SU-DHL-6 (cell line): ENCODE results near the gene LRIG1.

Source experiments
- H2AFZ ChIP-seq: fragments of 200-600 bp; sonication (generic); 2 replicates; pipeline ENCODE4 v1.6.1; 2014; ENCODE audit warnings: low read depth, mild to moderate bottlenecking, moderate library complexity, mixed read lengths, antibody characterized with exemption, low read length; ENCODE audit not compliant: severe bottlenecking
- H3F3A ChIP-seq: fragments of 200-600 bp; shearing (Covaris generic); 2 replicates; pipeline ENCODE4 v1.6.0; 2016; ENCODE audit warnings: antibody characterized with exemption, mild to moderate bottlenecking; ENCODE audit not compliant: insufficient read depth
- H3K27ac ChIP-seq: fragments of 200-600 bp; sonication (generic); 2 replicates; pipeline ENCODE4 v1.5.1; 2016; ENCODE audit warnings: low read depth, mild to moderate bottlenecking, low read length, moderate library complexity, mixed read lengths
- H3K27me3 ChIP-seq: fragments of 200-600 bp; sonication (generic), shearing (Covaris generic); 2 replicates; pipeline ENCODE4 v1.6.0; 2014; ENCODE audit warnings: mild to moderate bottlenecking, low read length
- H3K36me3 ChIP-seq: fragments of 200-600 bp; sonication (generic); 2 replicates; pipeline ENCODE4 v1.6.1; 2014; ENCODE audit warnings: mild to moderate bottlenecking, low read length, mixed read lengths
- H3K4me2 ChIP-seq: fragments of 300-600, 200-600 bp; shearing (Covaris generic), sonication (generic); 2 replicates; pipeline ENCODE4 v1.6.0; 2014; ENCODE audit warnings: low read length, low read depth, mild to moderate bottlenecking; ENCODE audit not compliant: poor library complexity, severe bottlenecking
- H3K4me3 ChIP-seq: fragments of 200-600 bp; sonication (generic); 2 replicates; pipeline ENCODE4 v1.5.1; 2014; ENCODE audit warnings: antibody characterized with exemption, low read length, mild to moderate bottlenecking, mixed read lengths; ENCODE audit not compliant: insufficient read depth, poor library complexity, severe bottlenecking
- H3K79me2 ChIP-seq: fragments of 200-600 bp; sonication (generic); 2 replicates; pipeline ENCODE4 v1.6.1; 2014; ENCODE audit warnings: mild to moderate bottlenecking, low read length, moderate library complexity; ENCODE audit not compliant: insufficient read depth
- H3K9ac ChIP-seq: fragments of 200-600 bp; sonication (generic); 2 replicates; pipeline ENCODE4 v1.7.0; 2014; ENCODE audit warnings: mild to moderate bottlenecking, low read length
- H3K9me2 ChIP-seq: fragments of 200-600 bp; sonication (generic); replicated peaks from 2 replicates; pipeline ENCODE4 v1.6.1; 2014; ENCODE audit warnings: low read length; ENCODE audit not compliant: insufficient read depth
- H3K9me3 ChIP-seq: fragments of 200-600 bp; sonication (generic); 2 replicates; pipeline ENCODE4 v1.6.1; 2014; ENCODE audit warnings: low read length, mixed read lengths; ENCODE audit not compliant: insufficient read depth
- H4K20me1 ChIP-seq: fragments of 200-600 bp; sonication (generic); 2 replicates; pipeline ENCODE4 v1.6.1; 2014; ENCODE audit warnings: low read depth, mild to moderate bottlenecking, antibody characterized with exemption, low read length, moderate library complexity, mixed read lengths
- CTCF ChIP-seq: fragments of 200-600 bp; sonication (generic); IDR thresholded peaks from one replicate; pipeline ENCODE4 v1.5.1; 2017; ENCODE audit warnings: antibody characterized with exemption, mild to moderate bottlenecking, low read length, moderate library complexity; ENCODE audit not compliant: insufficient read depth, poor library complexity, severe bottlenecking
- EZH2phosphoT487 ChIP-seq: fragments of 200-600 bp; sonication (generic), shearing (Covaris generic); conservative IDR thresholded peaks from 2 replicates; pipeline ENCODE4 v1.6.1; 2018; ENCODE audit warnings: mild to moderate bottlenecking, antibody characterized with exemption, low read length, moderate library complexity, mixed read lengths

LRIG1 gene

GRCh38 chr3:66385066-66385465 is 115.8 kb downstream of the LRIG1 start:
- Histone ChIP-seq H3K9ac (no peak overlapping the region), H3K4me3 (no peak overlapping the region), H3K36me3 (no peaks in the 10 kb centered on the region), H2AFZ (no peak overlapping the region), H3K27me3 (no peaks in the 10 kb centered on the region), H3K4me2 (no peak overlapping the region), H3F3A (no peaks in the 10 kb centered on the region), H3K9me3 (no peaks in the 10 kb centered on the region), H3K79me2 (no peaks in the 10 kb centered on the region), H3K9me2 (no peaks in the 10 kb centered on the region), H4K20me1 (no peaks in the 10 kb centered on the region), H3K27ac (no peak overlapping the region)
- no peak for TF ChIP-seq EZH2phosphoT487
- TF ChIP-seq CTCF = no peak

- no peaks in the 10 kb centered on the region for H3K36me3 ChIP-seq
- no peaks in the 10 kb centered on the region for H4K20me1 ChIP-seq
- TF ChIP-seq EZH2phosphoT487 (no peak), CTCF (no peak)
- no peak overlapping the region for H3K4me2 ChIP-seq
- no peaks in the 10 kb centered on the region for H3F3A ChIP-seq
- H3K79me2 ChIP-seq = no peaks in the 10 kb centered on the region
- H2AFZ ChIP-seq = no peak overlapping the region
- no peaks in the 10 kb centered on the region for H3K9me3 ChIP-seq
- no peak overlapping the region for H3K27ac ChIP-seq
- H3K9me2 ChIP-seq = no peaks in the 10 kb centered on the region
- no peak overlapping the region for H3K9ac ChIP-seq
- H3K4me3 ChIP-seq = no peak overlapping the region
- H3K27me3 ChIP-seq = no peaks in the 10 kb centered on the region
Measured at GRCh38 chr3:66383998-66384745, 116.7 kb downstream of the LRIG1 start.

- Histone ChIP-seq H3K9me2 (no peaks in the 10 kb centered on the region), H3K27ac (no peak overlapping the region), H3K9me3 (no peaks in the 10 kb centered on the region), H2AFZ (no peak overlapping the region), H3K9ac (no peak overlapping the region), H3K4me3 (no peak overlapping the region), H3K36me3 (no peaks in the 10 kb centered on the region), H3K79me2 (no peaks in the 10 kb centered on the region), H3F3A (no peaks in the 10 kb centered on the region), H3K27me3 (no peaks in the 10 kb centered on the region), H4K20me1 (no peaks in the 10 kb centered on the region), H3K4me2 (no peak overlapping the region)
- no peak for TF ChIP-seq EZH2phosphoT487
- TF ChIP-seq CTCF = no peak
Measured at GRCh38 chr3:66383023-66383422, 117.8 kb downstream of the LRIG1 start.
